ENCODE data around the gene AKAP13. TPM values are rescaled to one million over a fixed set of nuclear protein-coding genes. Genes with fewer than 3 reads are reported as not detected.

The AKAP13 gene
- polyA plus RNA-seq, 3 donors: 47.9 to 99.7 (median 92.6) TPM

- DNase-seq: peak in 1 of 3 donors; percentile 12
- Mint-ChIP-seq H3K27me3 (ENCODE audit: low read depth in 3 of 3) (peaks cover 0 to 2% (median 0%) of the 10 kb centered on the region in 3 donors), H3K27ac (peak overlapping the region; percentile 43 to 98 (median 76)), H3K9me3 (no peaks in the 10 kb centered on the region), H3K4me1 (peaks cover 47% of the 10 kb centered on the region), H3K4me3 (peak overlapping the region; percentile 78 to 92), H3K36me3 (peaks cover 65 to 82% of the 10 kb centered on the region in 2 donors)
- H3K36me3 ChIP-seq (replicated peaks in 1 of 2; ENCODE audit: control insufficient read depth in 1 of 2, insufficient read depth in 2 of 2, low read length in 2 of 2): peaks cover 68 to 85% of the 10 kb centered on the region in 2 donors
- no peak overlapping the region for H2AFZ ChIP-seq (ENCODE audit: insufficient read depth, low read depth, low read length, poor library complexity, severe bottlenecking)
- peaks cover 43 to 51% of the 10 kb centered on the region in 2 donors for H3K4me1 ChIP-seq (ENCODE audit: control insufficient read depth in 1 of 2, insufficient read depth in 2 of 2, low read length in 2 of 2)
- peak overlapping the region in 1 of 2 donors; percentile 69 for H3K27ac ChIP-seq (ENCODE audit: low read depth in 1 of 2, low read length in 2 of 2)
- intact Hi-C loops (cut with micrococcal nuclease): no loop called here
- H4K20me1 ChIP-seq (ENCODE audit: insufficient read depth, low read length): peaks cover 100% of the 10 kb centered on the region
- TF ChIP-seq, protein P1, sequence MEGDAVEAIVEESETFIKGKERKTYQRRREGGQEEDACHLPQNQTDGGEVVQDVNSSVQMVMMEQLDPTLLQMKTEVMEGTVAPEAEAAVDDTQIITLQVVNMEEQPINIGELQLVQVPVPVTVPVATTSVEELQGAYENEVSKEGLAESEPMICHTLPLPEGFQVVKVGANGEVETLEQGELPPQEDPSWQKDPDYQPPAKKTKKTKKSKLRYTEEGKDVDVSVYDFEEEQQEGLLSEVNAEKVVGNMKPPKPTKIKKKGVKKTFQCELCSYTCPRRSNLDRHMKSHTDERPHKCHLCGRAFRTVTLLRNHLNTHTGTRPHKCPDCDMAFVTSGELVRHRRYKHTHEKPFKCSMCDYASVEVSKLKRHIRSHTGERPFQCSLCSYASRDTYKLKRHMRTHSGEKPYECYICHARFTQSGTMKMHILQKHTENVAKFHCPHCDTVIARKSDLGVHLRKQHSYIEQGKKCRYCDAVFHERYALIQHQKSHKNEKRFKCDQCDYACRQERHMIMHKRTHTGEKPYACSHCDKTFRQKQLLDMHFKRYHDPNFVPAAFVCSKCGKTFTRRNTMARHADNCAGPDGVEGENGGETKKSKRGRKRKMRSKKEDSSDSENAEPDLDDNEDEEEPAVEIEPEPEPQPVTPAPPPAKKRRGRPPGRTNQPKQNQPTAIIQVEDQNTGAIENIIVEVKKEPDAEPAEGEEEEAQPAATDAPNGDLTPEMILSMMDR (IDR thresholded peaks at IDR 0.05): no peak
- WGBS (ENCODE audit: insufficient coverage): no CpG with 5 or more reads among the region's 4 CpGs
- peaks cover 64% of the 10 kb centered on the region for H3K79me2 ChIP-seq (ENCODE audit: insufficient read depth, low read length)
- H3K4me2 ChIP-seq (replicated peaks; ENCODE audit: extremely low read depth, low read length, poor library complexity, severe bottlenecking): peak overlapping the region; percentile 74
- H3K9me3 ChIP-seq (replicated peaks in 1 of 2; ENCODE audit: control insufficient read depth in 1 of 2, insufficient read depth in 1 of 2, low read length in 2 of 2): no peaks in the 10 kb centered on the region
- peak overlapping the region; percentile 34 for H3K9ac ChIP-seq (ENCODE audit: insufficient read depth, low read length, poor library complexity, severe bottlenecking)
- no peaks in the 10 kb centered on the region for H3K27me3 ChIP-seq (ENCODE audit: control insufficient read depth in 2 of 2, insufficient read depth in 2 of 2, low read length in 2 of 2)
- H3K4me3 ChIP-seq (replicated peaks in 1 of 3; ENCODE audit: low read depth in 2 of 3, low read length in 3 of 3): peak overlapping the region in 1 of 3 experiments; percentile 65
These were observed 310.3 kb downstream of the AKAP13 start for GRCh38 chr15:85690561-85691231.

DNA sequence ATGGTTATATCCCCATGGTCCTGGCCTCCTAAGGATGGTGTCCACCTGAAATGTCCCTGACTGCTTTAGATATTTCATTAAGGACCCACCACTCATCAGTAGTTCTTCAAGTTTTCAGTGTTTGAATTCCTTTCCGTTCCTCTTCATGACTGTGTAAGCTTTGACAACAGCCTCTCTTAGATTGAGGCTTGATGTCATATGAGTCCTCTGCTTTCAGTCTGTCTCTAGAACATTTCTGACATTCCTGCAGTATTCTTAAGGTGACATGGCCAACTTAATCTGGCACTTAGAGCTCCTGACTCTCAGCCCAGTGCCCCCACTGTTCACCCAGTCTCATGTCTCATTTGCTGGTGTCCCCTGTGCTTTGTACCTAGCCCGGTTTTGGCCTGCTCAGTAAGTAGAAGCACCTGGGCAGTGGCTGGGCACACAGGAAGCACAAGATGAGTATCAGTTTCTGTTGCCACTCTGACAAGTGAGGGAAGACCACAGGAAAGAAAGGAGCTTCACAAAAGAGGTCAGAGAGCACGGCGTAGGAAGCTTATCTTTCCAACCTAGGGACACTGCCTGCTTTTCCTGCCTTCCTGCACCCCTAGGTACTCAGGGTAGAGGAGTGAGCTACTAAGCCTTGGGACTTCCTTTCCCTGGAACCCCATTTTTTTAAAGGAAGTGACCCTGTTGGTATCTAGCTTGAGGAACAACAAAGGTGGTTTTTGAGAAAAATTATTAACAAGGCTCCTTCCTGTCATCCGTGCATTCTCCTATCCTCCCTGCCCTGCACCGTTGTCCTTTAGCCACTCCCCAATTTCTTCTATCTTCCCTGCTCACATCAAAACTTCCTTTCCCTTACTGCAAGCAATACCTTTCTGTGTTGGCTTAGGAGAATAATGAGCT, 311.2 kb downstream of the AKAP13 start:
- Mint-ChIP-seq H3K9me3 (no peaks in the 10 kb centered on the region), H3K36me3 (peaks cover 65 to 81% of the 10 kb centered on the region in 2 donors), H3K4me3 (no peak overlapping the region), H3K27me3 (ENCODE audit: low read depth in 3 of 3) (peaks cover 0 to 2% (median 0%) of the 10 kb centered on the region in 3 donors), H3K27ac (peak overlapping the region; percentile 54 to 98 (median 78)), H3K4me1 (peaks cover 47% of the 10 kb centered on the region)
- Histone ChIP-seq H3K9me3 (replicated peaks in 1 of 2; ENCODE audit: control insufficient read depth in 1 of 2, insufficient read depth in 1 of 2, low read length in 2 of 2) (no peaks in the 10 kb centered on the region), H3K4me3 (replicated peaks in 1 of 3; ENCODE audit: low read depth in 2 of 3, low read length in 3 of 3) (no peak overlapping the region), H2AFZ (ENCODE audit: insufficient read depth, low read depth, low read length, poor library complexity, severe bottlenecking) (no peak overlapping the region), H3K4me2 (replicated peaks; ENCODE audit: extremely low read depth, low read length, poor library complexity, severe bottlenecking) (no peak overlapping the region), H3K9ac (ENCODE audit: insufficient read depth, low read length, poor library complexity, severe bottlenecking) (no peak overlapping the region), H3K27ac (ENCODE audit: low read depth in 1 of 2, low read length in 2 of 2) (peak overlapping the region; percentile 35 to 69), H3K36me3 (replicated peaks in 1 of 2; ENCODE audit: control insufficient read depth in 1 of 2, insufficient read depth in 2 of 2, low read length in 2 of 2) (peaks cover 68 to 85% of the 10 kb centered on the region in 2 donors), H4K20me1 (ENCODE audit: insufficient read depth, low read length) (peaks cover 99% of the 10 kb centered on the region), H3K4me1 (ENCODE audit: control insufficient read depth in 1 of 2, insufficient read depth in 2 of 2, low read length in 2 of 2) (peaks cover 43 to 51% of the 10 kb centered on the region in 2 donors), H3K27me3 (ENCODE audit: control insufficient read depth in 2 of 2, insufficient read depth in 2 of 2, low read length in 2 of 2) (no peaks in the 10 kb centered on the region), H3K79me2 (ENCODE audit: insufficient read depth, low read length) (peaks cover 68% of the 10 kb centered on the region)
- TF ChIP-seq, protein P1 (IDR thresholded peaks at IDR 0.05): no peak
- no peak for DNase-seq
- intact Hi-C loops (cut with micrococcal nuclease): no loop called here
- WGBS (ENCODE audit: insufficient coverage): 47% methylated on average over 2 of the region's 6 CpGs
